ENCODE data around the gene MTNR1A. TPM values are rescaled to one million over a fixed set of nuclear protein-coding genes. Genes with fewer than 3 reads are reported as not detected.

Gene MTNR1A
- total and polyA plus RNA-seq, 2 of the 4 experiments (the other 2 are of a cell fraction) = not detected

DNA sequence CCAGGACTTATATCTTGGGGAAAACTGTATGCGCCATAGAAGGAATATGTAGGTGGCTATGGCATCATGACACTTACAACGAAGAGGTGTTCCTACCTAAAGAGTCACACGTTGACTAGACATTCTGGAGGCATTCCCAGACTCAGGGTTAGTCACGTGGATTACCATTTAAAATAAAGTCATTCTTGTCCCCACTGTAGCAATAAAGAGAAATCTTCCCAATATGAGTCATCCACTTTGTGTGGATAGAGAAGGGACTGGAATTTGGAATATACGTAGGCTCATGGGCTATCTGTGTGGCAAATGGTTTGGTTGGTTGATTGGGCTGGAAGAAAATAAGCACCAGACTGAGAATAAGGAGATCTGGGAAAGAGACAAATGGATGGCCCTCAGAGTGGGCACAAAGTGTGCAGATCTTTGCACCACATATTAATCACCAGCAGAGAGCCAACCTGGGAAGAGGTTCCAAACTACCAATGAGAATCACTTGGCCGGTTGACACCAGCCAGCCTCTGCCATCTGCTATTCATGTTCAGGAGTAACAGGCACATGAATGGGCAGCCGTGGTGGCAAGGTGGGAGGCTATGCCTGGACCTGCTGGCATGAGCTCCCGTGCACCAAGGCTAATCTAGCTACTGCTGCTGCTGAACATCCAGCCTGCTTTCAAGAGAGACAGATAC lies 41.0 kb downstream of the MTNR1A start:
- H2AK9ac ChIP-seq (replicated peaks; ENCODE audit: low read depth, low read length, poor library complexity) = no peak overlapping the region
- H3K4me2 ChIP-seq (ENCODE audit: low read depth, low read length) = no peak overlapping the region
- no peak overlapping the region for H2BK20ac ChIP-seq (ENCODE audit: low read depth, low read length)
- no peak overlapping the region for H4K5ac ChIP-seq (ENCODE audit: low read depth, low read length)
- BruUV-seq (replicated peaks) = no TSS peak
- no peak overlapping the region for H4K91ac ChIP-seq (ENCODE audit: insufficient read depth, low read depth, low read length)
- H3K23ac ChIP-seq (ENCODE audit: low read depth, low read length) = no peak overlapping the region
- no peak overlapping the region for H3K9ac ChIP-seq (ENCODE audit: low read depth, low read length)
- DNase-seq (peak; percentile 5), ATAC-seq (ENCODE audit: low read depth) (no peak)
- TF ChIP-seq BHLHE40 (IDR thresholded peaks at IDR 0.05; ENCODE audit: low read depth, low read length) (no peak), RCOR1 (IDR thresholded peaks at IDR 0.05; ENCODE audit: insufficient replicate concordance, low read length) (no peak), CEBPB (IDR thresholded peaks at IDR 0.05; ENCODE audit: low read depth, low read length) (no peak), MAFK (IDR thresholded peaks at IDR 0.05; ENCODE audit: low read depth, low read length) (no peak), NFE2L2 (IDR thresholded peaks at IDR 0.05; ENCODE audit: low read depth, low read length) (no peak), RAD21 (IDR thresholded peaks at IDR 0.05; ENCODE audit: low read length) (no peak), MXI1 (IDR thresholded peaks at IDR 0.05; ENCODE audit: borderline replicate concordance, low read depth, low read length) (no peak), MAZ (IDR thresholded peaks at IDR 0.05; ENCODE audit: borderline replicate concordance, low read depth, low read length) (no peak)
- TF ChIP-seq, protein P1, sequence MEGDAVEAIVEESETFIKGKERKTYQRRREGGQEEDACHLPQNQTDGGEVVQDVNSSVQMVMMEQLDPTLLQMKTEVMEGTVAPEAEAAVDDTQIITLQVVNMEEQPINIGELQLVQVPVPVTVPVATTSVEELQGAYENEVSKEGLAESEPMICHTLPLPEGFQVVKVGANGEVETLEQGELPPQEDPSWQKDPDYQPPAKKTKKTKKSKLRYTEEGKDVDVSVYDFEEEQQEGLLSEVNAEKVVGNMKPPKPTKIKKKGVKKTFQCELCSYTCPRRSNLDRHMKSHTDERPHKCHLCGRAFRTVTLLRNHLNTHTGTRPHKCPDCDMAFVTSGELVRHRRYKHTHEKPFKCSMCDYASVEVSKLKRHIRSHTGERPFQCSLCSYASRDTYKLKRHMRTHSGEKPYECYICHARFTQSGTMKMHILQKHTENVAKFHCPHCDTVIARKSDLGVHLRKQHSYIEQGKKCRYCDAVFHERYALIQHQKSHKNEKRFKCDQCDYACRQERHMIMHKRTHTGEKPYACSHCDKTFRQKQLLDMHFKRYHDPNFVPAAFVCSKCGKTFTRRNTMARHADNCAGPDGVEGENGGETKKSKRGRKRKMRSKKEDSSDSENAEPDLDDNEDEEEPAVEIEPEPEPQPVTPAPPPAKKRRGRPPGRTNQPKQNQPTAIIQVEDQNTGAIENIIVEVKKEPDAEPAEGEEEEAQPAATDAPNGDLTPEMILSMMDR (conservative IDR thresholded peaks at IDR 0.05; ENCODE audit: low read depth, low read length) = no peak
- TF ChIP-seq, protein P2, sequence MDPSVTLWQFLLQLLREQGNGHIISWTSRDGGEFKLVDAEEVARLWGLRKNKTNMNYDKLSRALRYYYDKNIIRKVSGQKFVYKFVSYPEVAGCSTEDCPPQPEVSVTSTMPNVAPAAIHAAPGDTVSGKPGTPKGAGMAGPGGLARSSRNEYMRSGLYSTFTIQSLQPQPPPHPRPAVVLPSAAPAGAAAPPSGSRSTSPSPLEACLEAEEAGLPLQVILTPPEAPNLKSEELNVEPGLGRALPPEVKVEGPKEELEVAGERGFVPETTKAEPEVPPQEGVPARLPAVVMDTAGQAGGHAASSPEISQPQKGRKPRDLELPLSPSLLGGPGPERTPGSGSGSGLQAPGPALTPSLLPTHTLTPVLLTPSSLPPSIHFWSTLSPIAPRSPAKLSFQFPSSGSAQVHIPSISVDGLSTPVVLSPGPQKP (IDR thresholded peaks at IDR 0.05; ENCODE audit: borderline replicate concordance, low read depth, low read length) = no peak
- no peak overlapping the region for H2AFZ ChIP-seq (replicated peaks; ENCODE audit: low read length, poor library complexity)
- H3K4me3 ChIP-seq (ENCODE audit: insufficient read depth, low read depth, low read length) = no peak overlapping the region
- H4K8ac ChIP-seq (ENCODE audit: low read depth in 2 of 2, low read length in 2 of 2) = no peak overlapping the region
- no peak overlapping the region for H3K14ac ChIP-seq (replicated peaks; ENCODE audit: low read depth, low read length)
- no peaks in the 10 kb centered on the region for H3K79me1 ChIP-seq (ENCODE audit: low read depth in 1 of 2, low read length in 2 of 2)
- no peak overlapping the region for H2BK120ac ChIP-seq (ENCODE audit: low read depth, low read length)
- no peak overlapping the region for H3K18ac ChIP-seq (ENCODE audit: low read depth, low read length)
- no peak overlapping the region for H2BK15ac ChIP-seq (ENCODE audit: low read depth, low read length)
- intact Hi-C loops (cut with micrococcal nuclease) = no loop called here
- ChIA-PET POLR2A (ENCODE audit: unreplicated experiment) (no interaction called here), CTCF (no interaction called here)
- H3K27me3 ChIP-seq (ENCODE audit: control insufficient read depth, insufficient read depth, low read length) = no peaks in the 10 kb centered on the region
- H3K36me3 ChIP-seq (ENCODE audit: control insufficient read depth, insufficient read depth, low read length) = no peaks in the 10 kb centered on the region
- H3K9me1 ChIP-seq (ENCODE audit: insufficient read depth, low read length) = no peaks in the 10 kb centered on the region
- no peaks in the 10 kb centered on the region for H4K20me1 ChIP-seq (ENCODE audit: insufficient read depth, low read length)
- H3K4me1 ChIP-seq (ENCODE audit: control insufficient read depth, insufficient read depth, low read length) = no peaks in the 10 kb centered on the region
- no peak overlapping the region for H3K56ac ChIP-seq (ENCODE audit: extremely low read depth, insufficient read depth, low read length)
- no peak overlapping the region for H3K27ac ChIP-seq (ENCODE audit: insufficient read depth, low read length)
- WGBS, 2 experiments (ENCODE audit: extremely low coverage in 2 of 2, insufficient read length in 1 of 2) = 40% methylated on average over 1 of the region's 8 CpGs; no CpG with 5 or more reads in 1 of the 2 experiments
- dilution Hi-C loops (cut with HindIII; ENCODE audit: low sequenced_read_pairs, unreplicated experiment) = no loop called here
- in situ Hi-C loops (cut with MboI; ENCODE audit: low sequenced_read_pairs) = no loop called here
- no peak overlapping the region for H2AK5ac ChIP-seq (ENCODE audit: low read depth, low read length)
- H3K9me3 ChIP-seq (ENCODE audit: control insufficient read depth, insufficient read depth, low read length) = 0 out of 2 replicates have a peak, but pooled peaks cover 3% of the 10 kb centered on the region
- H3K4ac ChIP-seq (ENCODE audit: low read depth, low read length) = no peak overlapping the region
- H2BK5ac ChIP-seq (ENCODE audit: low read depth, low read length, poor library complexity, severe bottlenecking) = no peak overlapping the region

Measured in IMR-90 (cell line).